Gastrocnemius medialis (tissue), 4 donors: ENCODE results near the gene FRMD6.

Source experiments
- POLR2A ChIP-seq, 2 donors: fragments of 450-650 bp; IDR thresholded peaks; one replicate each; pipeline ENCODE4 v1.6.1; 2017; ENCODE audit warnings: antibody characterized with exemption in 2 of 2, mild to moderate bottlenecking in 2 of 2, moderate library complexity in 2 of 2
- TF ChIP-seq, protein P1 (sequence below), 5 experiments: fragments of 450-650 bp in 3 of 5; fragments of 200-600 bp in 2 of 5; sonication (generic) in 2 of 5; IDR thresholded peaks in 4 of 5; conservative IDR thresholded peaks in 1 of 5; 1 replicate in 4 of 5; 2 replicates in 1 of 5; pipeline ENCODE4 v1.5.1; 2016 to 2019; ENCODE audit warnings: antibody characterized with exemption in 5 of 5, mild to moderate bottlenecking in 3 of 5, moderate library complexity in 3 of 5

DNA sequence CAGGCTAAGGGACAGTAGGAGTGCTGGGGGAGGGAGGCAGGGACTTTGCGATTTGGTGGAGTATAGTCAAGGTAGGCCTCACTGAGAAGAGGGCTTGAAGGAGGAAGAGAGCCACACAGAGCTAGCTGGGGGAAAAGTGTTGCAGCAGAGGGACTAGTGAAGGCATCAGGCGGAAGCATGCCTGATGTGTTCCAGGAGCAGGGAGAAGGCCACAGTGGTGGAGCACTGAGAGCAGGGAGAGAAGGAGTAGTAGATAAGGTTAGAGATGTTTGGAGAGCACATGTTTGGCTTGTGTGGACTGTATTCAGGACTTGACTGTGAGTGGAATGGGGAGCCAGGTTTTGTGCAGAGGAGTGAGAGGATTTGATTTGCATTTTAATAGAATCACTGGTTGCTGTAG, 9.0 kb downstream of the FRMD6 start:
- TF ChIP-seq, protein P1, sequence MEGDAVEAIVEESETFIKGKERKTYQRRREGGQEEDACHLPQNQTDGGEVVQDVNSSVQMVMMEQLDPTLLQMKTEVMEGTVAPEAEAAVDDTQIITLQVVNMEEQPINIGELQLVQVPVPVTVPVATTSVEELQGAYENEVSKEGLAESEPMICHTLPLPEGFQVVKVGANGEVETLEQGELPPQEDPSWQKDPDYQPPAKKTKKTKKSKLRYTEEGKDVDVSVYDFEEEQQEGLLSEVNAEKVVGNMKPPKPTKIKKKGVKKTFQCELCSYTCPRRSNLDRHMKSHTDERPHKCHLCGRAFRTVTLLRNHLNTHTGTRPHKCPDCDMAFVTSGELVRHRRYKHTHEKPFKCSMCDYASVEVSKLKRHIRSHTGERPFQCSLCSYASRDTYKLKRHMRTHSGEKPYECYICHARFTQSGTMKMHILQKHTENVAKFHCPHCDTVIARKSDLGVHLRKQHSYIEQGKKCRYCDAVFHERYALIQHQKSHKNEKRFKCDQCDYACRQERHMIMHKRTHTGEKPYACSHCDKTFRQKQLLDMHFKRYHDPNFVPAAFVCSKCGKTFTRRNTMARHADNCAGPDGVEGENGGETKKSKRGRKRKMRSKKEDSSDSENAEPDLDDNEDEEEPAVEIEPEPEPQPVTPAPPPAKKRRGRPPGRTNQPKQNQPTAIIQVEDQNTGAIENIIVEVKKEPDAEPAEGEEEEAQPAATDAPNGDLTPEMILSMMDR (IDR thresholded peaks at IDR 0.05 in 4 of 5, conservative IDR thresholded peaks at IDR 0.05 in 1 of 5), result no peak
- no peak for TF ChIP-seq POLR2A (IDR thresholded peaks at IDR 0.05)
